Left hindlimb (tissue), 1 donor: ENCODE data around the gene ZNF350.
A peak's percentile ranks its signal among the peaks of the same experiment; 100 is the strongest.
"Not testable (repeated sequence)": the region's sequence is repeated elsewhere in the genome, so short reads cannot be mapped to it uniquely, and the experiment has no call there.

ENCODE experiments used
- DNase-seq: peaks from one replicate; pipeline ENCODE4 v3.0.0-alpha.2; 2018

Gene ZNF350

GRCh38 chr19:51986309-51987291 lies at the start of gene ZNF350:
Gene ZNF350, minus strand, starts transcription at chr19:51986840. Its CDS starts 12,480 bp downstream, at chr19:51974360.
- peak; percentile 94 for DNase-seq

DNA sequence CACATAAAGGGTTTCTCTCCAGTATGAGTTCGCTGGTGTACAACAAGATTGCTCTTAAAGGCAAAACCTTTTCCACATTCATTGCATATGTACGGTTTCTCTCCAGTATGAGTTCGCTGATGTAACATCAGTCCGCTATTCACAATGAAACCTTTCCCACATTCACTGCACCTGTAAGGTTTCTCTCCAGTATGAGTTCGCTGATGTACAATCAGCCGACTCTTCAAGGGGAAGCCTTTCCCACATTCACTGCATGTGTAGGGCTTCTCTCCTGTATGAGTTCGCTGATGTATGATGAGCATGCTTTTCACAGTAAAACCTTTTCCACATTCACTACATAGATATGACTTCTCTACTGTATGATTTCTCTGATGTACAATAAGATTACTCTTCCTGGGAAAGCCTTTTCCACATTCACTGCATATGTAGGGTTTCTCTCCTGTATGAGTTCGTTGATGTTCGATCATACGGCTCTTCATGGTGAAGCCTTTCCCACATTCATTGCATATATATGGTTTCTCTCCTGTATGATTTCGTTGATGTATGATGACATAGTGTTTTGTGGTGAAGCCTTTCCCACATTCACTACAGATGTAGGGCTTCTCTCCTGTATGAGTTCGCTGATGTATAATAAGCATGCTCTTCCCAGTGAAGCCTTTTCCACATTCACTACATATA lies 47.5 kb upstream of the ZNF350 start:
- DNase-seq, result no peak

- DNase-seq, result no peak
These were observed 42.1 kb upstream of the ZNF350 start for GRCh38 chr19:52028780-52029123.

GRCh38 chr19:52028027-52028779 lies 41.6 kb upstream of the ZNF350 start, which contains the start of gene ZNF614:
Gene ZNF614, minus strand, starts transcription at chr19:52028379. Its CDS starts 2,634 bp downstream, at chr19:52025745.
- peak; percentile 93 for DNase-seq

- DNase-seq, result not testable (repeated sequence)
These were observed 39.8 kb upstream of the ZNF350 start for GRCh38 chr19:52026255-52026990.

GRCh38 chr19:52024478-52024877 lies 37.8 kb upstream of the ZNF350 start:
- DNase-seq, result not testable (repeated sequence)

- no peak for DNase-seq
These were observed 35.6 kb upstream of the ZNF350 start for GRCh38 chr19:52022193-52022592.

- no peak for DNase-seq
These were observed 33.9 kb upstream of the ZNF350 start for GRCh38 chr19:52020506-52020905.

GRCh38 chr19:52010674-52011073 lies 24.0 kb upstream of the ZNF350 start:
- DNase-seq, result no peak

DNA sequence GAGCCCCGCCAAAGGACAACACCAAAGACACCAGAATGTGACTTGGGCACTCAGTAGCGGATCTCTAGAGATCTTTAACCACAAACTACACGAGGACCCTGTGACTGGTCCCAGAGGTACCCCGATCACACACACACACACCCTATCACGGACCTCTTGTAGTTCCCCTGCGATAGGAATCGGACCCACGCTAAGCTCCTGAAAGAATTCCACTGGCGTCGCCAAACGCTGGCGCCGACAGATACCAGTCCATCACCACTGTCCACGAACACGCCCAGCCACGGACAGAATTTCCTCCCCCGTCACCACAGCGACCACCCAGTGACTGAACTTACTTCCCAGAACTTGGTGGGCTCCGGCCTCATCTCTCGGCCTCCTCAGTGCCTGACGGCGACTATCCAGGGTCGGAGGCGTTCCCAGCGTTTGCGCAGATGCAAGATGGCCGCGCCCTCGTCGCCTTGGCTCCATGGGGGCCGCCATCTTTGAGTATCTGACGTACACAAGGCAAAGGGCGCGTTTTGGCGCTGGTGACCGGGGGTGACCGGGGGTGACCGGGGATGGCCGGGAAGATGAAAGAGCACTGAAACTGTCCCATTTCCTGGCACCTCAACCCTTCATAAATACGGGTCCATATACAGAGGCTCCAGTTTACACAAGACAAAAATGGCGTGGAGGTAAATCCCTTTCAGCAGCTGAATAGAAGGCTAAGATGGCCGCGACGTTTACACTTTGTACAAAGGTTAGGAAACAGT lies 21.3 kb upstream of the ZNF350 start, which contains the start of gene ZNF615:
Gene ZNF615, minus strand, starts transcription at position 406 of the 752 bp plus-strand sequence. CDS start 4,500 bp downstream, outside the sequence.
- DNase-seq, result peak; percentile 92

GRCh38 chr19:52007451-52007805 lies 20.8 kb upstream of the ZNF350 start:
- DNase-seq, result no peak

DNA sequence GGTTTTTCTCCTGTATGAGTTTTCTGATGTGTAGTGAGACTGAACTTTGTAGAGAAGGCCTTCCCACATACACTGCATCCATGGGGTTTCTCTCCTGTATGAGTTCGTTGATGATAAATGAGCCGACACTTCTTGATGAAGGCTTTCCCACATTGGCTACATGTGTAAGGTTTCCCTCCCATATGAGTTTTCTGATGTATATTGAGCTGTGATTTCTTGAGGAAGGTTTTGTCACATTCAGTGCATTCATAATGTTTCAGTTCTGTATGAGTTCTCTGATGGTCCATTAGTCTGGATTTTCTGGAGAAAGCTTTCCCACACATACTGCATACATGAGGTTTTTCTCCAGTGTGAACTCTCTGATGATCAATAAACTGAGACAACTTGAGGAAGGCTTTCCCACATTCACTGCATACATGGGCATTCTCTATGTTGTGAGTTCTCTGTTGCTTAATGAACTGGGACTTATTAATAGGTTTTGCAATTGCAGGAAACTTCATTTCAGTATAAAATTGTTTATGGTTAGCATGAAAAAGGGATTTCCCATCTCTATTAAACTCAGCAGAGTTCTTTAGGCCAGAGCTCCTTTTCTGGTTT lies 7.5 kb upstream of the ZNF350 start:
- DNase-seq, result no peak

DNA sequence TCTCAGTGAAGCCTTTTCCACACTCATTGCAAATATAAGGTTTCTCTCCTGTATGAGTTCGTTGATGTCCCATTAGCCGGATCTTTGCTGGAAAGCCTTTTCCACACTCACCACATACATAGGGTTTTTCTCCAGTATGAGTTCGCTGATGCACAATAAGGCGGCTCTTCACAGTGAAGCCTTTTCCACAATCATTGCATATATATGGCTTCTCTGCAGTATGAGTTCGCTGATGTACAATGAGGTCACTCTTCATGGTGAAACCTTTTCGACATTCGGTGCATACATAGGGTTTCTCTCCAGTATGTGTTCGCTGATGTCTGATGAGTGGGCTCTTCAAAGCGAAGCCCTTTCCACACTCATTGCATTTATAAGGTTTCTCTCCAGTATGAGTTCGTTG lies 6.8 kb upstream of the ZNF350 start:
- DNase-seq, result no peak

- DNase-seq, result no peak
These were observed 3.3 kb downstream of the ZNF350 start for GRCh38 chr19:51983361-51983760.

DNA sequence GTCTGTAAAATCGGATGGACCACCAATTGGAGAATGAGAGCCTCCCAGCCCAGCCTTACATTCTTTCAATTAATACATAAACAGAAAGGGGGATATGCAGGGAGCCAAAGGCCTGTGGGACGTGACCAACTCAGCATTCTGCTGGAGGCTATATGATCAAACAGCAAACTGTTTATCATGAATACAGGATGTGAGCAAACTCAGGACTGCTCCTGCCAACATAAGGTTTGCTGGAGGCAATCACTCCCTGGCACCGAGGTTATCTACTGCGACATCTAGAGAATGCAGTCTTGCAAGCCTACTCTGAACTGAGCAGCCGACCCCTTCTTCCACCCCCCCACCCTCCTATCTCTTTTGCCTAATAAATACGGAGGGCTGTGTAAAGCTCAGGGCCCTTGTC lies 5.7 kb downstream of the ZNF350 start:
- DNase-seq, result not testable (repeated sequence)

DNA sequence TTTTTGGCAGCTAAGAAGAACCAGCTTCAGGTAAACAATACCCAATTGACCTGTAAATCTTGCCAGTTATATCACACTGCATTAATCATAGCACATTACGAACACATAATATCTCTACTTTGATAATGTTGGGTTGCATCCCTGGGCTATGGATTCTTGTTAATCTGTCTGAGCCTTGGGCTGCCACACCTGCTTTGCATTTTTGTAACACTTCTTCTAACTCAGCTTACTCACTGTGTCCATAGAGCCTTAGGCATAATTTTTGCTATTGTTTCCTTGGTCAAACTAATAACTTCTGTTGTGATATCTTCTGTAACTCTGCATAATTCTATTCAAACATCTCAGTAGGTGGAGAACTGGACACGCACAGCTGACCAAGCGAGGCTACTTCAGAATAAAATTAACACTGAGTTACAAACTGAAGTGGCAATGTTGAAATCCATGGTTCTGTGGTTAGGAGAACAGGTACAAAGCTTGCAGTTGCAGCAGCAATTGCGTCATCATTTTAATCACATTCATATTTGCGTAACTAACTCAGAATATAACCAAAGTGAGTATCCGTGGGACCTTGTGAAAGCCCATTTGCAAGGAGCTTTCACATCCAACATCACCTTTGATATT lies 6.4 kb downstream of the ZNF350 start:
- no peak for DNase-seq

DNA sequence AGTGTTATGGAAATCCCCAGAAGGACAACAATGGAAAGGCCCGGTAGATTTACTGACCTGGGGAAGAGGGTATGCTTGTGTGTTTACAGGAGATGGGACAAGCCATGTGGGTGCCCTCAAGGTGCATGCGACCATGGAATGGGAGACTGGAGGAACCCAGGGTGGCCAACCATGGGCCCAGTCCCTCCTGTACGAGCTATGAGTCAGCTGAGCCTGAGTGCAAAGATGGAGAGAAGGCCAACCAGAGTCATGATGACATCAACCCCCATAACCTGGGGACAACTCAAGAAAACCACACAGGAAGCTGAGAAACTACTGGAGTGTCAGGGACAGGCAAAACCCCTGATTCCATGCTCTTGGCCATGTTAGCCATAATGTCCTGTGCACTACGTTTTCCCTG lies 7.8 kb downstream of the ZNF350 start:
- no peak for DNase-seq

GRCh38 chr19:51977346-51977745 lies 9.3 kb downstream of the ZNF350 start:
- DNase-seq, result no peak

DNA sequence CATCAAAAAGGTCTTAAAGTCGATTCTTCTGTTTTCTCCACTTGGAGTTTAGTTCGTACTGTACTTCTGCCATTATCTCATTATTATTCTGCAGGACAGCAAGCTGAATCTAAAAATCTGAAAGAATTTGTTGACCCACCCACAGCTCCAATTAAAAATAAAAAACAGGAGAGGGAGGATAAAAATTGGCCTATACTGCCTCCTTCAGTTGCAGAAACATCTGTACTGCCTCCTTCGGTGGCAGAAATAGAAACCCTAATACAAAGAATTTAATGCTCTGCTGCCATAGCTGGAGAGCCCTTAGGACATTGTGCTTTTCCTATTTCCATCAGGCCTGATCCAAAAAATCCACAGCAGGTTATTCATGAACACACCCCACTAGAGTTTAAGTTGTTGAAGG lies 9.8 kb downstream of the ZNF350 start:
- DNase-seq, result no peak

DNA sequence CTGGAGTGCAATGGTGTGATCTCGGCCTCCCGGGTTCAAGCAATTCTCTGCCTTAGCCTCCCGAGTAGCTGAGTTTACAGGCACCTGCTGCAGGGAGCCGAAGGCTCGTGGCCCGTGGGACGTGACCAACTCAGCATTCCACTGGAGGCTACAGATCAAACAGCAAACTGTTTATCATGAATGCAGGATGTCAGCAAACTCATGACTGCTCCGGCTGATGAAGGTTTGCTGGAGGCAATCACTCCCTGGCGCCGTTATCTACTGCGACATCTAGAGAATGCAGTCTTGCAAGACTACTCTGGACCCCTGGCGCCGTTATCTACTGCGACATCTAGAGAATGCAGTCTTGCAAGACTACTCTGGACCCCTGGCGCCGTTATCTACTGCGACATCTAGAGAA lies 10.9 kb downstream of the ZNF350 start:
- DNase-seq, result not testable (repeated sequence)

DNA sequence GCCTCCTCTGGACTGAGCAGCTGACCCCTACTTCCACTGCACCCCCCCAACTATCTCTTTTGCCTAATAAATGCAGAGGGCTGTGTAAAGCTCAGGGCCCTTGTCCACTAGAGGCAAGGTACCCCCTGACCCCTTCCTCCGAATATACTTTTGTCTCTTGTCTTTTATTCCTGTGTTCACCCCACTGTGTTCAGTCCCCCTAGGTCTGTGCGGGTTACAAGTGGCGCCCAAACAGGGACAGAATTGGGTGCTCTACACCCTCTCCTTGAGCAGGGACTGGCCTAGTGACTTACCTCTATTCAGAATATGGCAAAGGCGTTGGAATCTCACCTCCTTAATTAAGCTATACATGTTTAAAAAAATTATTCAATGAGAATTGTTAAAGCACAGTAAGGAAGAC lies 15.0 kb downstream of the ZNF350 start:
- no peak for DNase-seq
